ACC112 (cell line): Measurements from ENCODE around the gene CATSPERD.

Experiments
- H2AFZ ChIP-seq: fragments of 200-600 bp; sonication (generic); one replicate; pipeline ENCODE4 v1.6.0; 2017; ENCODE audit warnings: antibody characterized with exemption, low read length; ENCODE audit not compliant: unreplicated experiment
- H3K27ac ChIP-seq: fragments of 200-600 bp; sonication (generic); 2 replicates; pipeline ENCODE4 v1.5.1; 2014; ENCODE audit warnings: low read depth, mild to moderate bottlenecking, antibody characterized with exemption, low read length, moderate library complexity
- H3K27me3 ChIP-seq: fragments of 200-600 bp; sonication (generic); 2 replicates; pipeline ENCODE4 v1.6.1; 2014; ENCODE audit warnings: mild to moderate bottlenecking, antibody characterized with exemption, low read length, moderate library complexity, mixed read lengths; ENCODE audit not compliant: insufficient read depth
- H3K36me3 ChIP-seq: fragments of 200-600 bp; sonication (generic); 2 replicates; pipeline ENCODE4 v1.6.1; 2016; ENCODE audit warnings: mild to moderate bottlenecking, antibody characterized with exemption, low read length, moderate library complexity, mixed read lengths; ENCODE audit not compliant: insufficient read depth
- H3K4me1 ChIP-seq: fragments of 200-600 bp; sonication (generic); one replicate; pipeline ENCODE4 v1.6.1; 2016; ENCODE audit warnings: low read length, mixed read lengths; ENCODE audit not compliant: insufficient read depth, unreplicated experiment, control insufficient read depth
- H3K4me3 ChIP-seq: fragments of 200-600 bp; sonication (generic); 2 replicates; pipeline ENCODE4 v1.5.1; 2014; ENCODE audit warnings: mild to moderate bottlenecking, low read depth, low read length
- H3K79me2 ChIP-seq: fragments of 200-600 bp; sonication (generic); one replicate; pipeline ENCODE4 v1.6.0; 2016; ENCODE audit warnings: low read length; ENCODE audit not compliant: control insufficient read depth, unreplicated experiment, insufficient read depth

Gene CATSPERD

DNA sequence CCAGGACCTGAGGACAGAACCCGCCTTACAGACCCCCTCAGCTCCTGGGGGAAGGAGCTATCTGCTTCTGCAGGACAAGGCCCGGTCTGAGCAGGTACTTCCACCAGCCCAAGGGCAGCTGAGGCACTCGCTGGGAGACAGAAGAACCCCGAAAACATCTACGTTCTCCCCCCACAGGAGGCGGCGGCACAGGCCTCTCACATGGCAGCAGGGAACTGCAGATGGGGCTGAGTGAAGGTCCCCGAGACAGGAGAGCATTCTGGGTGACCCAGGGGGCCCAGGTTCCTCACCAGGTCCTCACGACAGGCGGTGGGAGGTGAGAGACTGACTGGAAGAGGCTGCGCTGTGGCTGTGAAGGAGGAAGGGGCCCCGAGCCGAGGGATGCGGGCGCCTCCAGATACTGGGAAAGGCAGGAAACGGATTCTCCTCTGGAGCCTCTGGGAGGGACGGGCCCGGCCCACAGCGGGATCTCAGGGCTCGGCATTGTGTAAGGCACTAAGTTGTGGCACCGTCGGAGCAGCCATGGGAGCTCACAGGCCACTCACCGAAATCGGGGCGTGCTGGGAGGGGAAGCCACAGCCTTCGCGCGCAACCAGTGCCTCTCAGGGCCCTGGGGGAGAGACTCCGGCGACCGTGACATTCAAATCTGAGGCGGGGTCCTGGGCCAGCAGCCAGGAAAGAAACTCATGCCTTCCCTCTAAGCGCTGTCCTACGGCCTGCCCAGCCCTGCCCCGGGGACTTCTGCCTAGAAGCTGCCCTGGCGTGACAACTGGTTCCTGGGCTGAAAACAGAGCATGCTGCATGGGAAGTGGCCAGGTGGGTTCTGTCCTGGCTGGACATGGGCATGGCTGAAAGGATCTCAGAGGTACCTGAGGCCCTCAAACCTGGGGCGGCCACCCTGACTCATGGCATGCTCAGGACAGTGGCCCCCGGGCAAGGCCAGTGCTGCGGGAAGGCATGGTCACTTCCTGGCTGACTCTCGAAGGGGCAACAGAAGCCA lies 16.3 kb upstream of the CATSPERD start:
- Histone ChIP-seq H3K27me3 (no peaks in the 10 kb centered on the region), H3K4me3 (no peak overlapping the region), H3K4me1 (no peaks in the 10 kb centered on the region), H3K27ac (no peak overlapping the region), H3K79me2 (no peaks in the 10 kb centered on the region), H2AFZ (no peak overlapping the region), H3K36me3 (no peaks in the 10 kb centered on the region)

DNA sequence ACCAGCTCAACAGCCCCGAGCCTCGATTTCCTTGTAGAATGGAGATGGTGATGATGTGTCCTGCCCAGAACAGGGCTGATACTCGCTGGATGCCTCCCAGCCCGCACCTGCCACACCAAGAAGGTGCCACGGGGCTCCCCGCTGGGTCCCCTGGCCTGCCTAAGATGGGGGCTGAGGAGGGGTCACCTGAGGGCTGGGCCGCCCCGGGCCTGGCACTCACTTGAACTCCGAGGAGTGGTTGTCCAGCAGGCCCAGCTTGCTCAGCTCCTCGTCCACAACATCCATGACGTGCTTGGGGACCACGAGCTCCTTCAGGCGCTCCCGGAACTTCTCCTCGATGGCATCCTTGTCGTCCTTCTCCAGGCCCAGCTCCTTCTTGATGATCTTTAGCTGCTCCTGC lies 14.9 kb upstream of the CATSPERD start:
- no peaks in the 10 kb centered on the region for H3K36me3 ChIP-seq
- no peaks in the 10 kb centered on the region for H3K27me3 ChIP-seq
- no peaks in the 10 kb centered on the region for H3K79me2 ChIP-seq
- H3K27ac ChIP-seq: no peak overlapping the region
- no peak overlapping the region for H2AFZ ChIP-seq
- no peaks in the 10 kb centered on the region for H3K4me1 ChIP-seq
- no peak overlapping the region for H3K4me3 ChIP-seq

DNA sequence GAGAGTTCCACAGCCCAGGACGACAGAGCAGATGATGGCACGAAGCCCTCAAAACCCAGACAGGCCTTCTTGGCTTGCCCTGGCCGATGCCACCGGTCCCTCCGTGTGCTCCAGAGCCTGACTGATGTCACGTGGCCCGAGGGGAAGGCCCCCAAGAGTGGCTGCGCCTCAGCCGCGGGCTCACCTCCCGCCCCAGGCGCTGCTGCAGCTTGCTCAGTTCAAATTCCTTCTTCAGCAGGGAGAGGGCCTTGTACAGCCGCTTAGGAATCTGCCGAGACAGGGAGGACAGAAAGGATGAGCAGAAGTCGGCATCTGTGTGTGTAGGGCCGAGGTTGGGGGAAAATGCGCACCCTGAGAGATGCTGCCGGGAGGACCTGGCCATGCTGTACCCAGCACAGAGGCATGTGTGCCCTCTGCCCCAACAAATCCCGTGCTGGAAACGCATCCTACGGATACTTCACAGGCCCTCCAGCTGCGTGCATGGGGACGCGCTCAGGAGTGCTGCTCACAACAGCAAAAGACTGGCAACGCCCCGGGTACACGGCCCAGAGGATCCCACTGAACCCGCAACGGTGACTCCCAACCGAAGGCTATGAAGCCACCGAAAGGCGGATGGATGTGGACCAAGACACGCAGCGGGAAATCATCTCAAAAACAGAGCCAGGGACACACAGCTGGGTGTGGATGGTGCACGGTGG lies 13.4 kb upstream of the CATSPERD start:
- Histone ChIP-seq H3K4me3 (no peak overlapping the region), H2AFZ (no peak overlapping the region), H3K79me2 (peaks cover 2% of the 10 kb centered on the region), H3K4me1 (no peaks in the 10 kb centered on the region), H3K27me3 (no peaks in the 10 kb centered on the region), H3K27ac (no peak overlapping the region), H3K36me3 (no peaks in the 10 kb centered on the region)

DNA sequence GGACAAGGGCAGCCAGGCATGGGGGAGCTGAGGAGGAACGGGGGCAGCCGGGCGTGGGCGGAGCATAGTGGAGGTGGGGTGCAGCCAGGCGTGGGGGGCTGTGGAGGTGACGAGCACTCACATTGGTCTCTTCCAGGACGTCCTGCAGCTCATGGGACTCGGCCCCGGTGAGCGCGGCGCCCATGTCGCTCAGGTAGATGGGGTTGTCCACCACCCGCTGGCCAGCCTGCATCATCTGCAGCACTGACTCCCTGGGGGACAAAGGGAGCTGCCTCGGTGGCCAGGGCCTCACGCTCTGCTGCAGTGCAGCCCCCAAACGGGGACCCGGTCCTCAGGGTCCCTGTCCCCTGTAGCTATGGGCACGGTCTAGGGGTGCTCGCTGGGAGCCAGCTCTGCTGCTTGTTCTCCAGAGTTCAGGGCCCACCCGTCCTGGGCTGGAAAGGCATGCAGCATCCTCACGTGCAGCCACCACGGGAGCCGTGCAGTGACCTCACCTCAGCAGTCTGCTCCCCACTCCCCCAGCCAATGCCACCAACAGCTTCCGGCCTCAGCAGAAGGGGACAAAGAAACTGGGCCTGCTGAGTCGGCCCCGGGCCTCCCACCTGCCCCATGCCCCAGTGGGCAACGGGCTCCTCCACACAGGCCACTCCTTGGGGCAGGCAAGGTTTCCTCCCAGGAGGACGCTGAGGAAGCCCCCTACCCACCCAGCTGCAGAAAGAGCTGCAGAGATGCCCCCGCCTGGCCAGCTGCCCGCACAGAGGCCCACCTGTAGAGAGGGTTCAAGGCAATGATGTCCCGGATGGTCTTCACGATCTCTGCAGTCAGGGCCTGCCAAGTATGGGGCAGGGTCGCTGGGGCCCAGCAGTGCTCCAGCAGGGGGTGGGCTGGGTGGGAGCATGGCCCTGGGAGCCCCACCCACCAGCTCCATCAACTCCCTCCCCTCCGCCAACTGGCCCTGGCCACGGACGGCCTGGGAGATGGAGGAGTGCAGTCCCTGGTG lies 12.6 kb upstream of the CATSPERD start:
- H2AFZ ChIP-seq: no peak overlapping the region
- H3K4me3 ChIP-seq: no peak overlapping the region
- peaks cover 2% of the 10 kb centered on the region for H3K79me2 ChIP-seq
- no peaks in the 10 kb centered on the region for H3K36me3 ChIP-seq
- no peak overlapping the region for H3K27ac ChIP-seq
- no peaks in the 10 kb centered on the region for H3K27me3 ChIP-seq
- no peaks in the 10 kb centered on the region for H3K4me1 ChIP-seq

- H3K79me2 ChIP-seq: peaks cover 19% of the 10 kb centered on the region
- no peaks in the 10 kb centered on the region; the same call in 1 of the 2 replicates for H3K36me3 ChIP-seq
- H3K4me1 ChIP-seq: no peaks in the 10 kb centered on the region
- no peaks in the 10 kb centered on the region for H3K27me3 ChIP-seq
- H2AFZ ChIP-seq: no peak overlapping the region
- no peak overlapping the region for H3K27ac ChIP-seq
- H3K4me3 ChIP-seq: no peak overlapping the region
Observed at GRCh38 chr19:5711025-5711424, 9.4 kb upstream of the CATSPERD start.

GRCh38 chr19:5711713-5712161 lies 8.7 kb upstream of the CATSPERD start:
- Histone ChIP-seq H3K4me3 (no peak overlapping the region), H3K27me3 (no peaks in the 10 kb centered on the region), H2AFZ (no peak overlapping the region), H3K36me3 (no peaks in the 10 kb centered on the region; the same call in 1 of the 2 replicates), H3K27ac (no peak overlapping the region), H3K79me2 (peaks cover 25% of the 10 kb centered on the region), H3K4me1 (no peaks in the 10 kb centered on the region)

GRCh38 chr19:5713228-5713627 lies 7.2 kb upstream of the CATSPERD start:
- Histone ChIP-seq H3K79me2 (peaks cover 39% of the 10 kb centered on the region), H3K27me3 (no peaks in the 10 kb centered on the region), H3K36me3 (no peaks in the 10 kb centered on the region; the same call in 1 of the 2 replicates), H3K4me3 (no peak overlapping the region), H2AFZ (no peak overlapping the region), H3K27ac (no peak overlapping the region), H3K4me1 (peaks cover 10% of the 10 kb centered on the region)

DNA sequence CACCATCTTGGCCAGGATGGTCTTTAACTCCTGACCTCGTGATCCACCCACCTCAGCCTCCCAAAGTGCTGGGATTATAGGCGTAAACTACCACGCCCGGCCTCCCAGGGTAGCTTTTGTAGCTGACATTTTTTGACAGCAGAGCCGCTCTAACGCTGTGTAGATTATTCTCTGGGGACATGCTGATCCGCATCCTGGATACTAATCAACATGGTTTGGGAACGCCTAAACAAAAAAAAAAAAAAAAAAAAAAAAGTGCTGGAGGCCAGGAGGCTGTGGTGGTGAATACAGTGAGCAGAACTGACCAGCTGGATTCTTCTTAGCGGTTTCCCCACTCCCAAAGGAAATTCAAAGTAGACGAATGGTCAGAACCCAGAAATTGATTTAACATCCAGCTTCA lies 5.6 kb upstream of the CATSPERD start:
- H3K79me2 ChIP-seq: peaks cover 55% of the 10 kb centered on the region
- no peaks in the 10 kb centered on the region for H3K27me3 ChIP-seq
- no peaks in the 10 kb centered on the region; the same call in 1 of the 2 replicates for H3K36me3 ChIP-seq
- H3K4me3 ChIP-seq: no peak overlapping the region
- peaks cover 10% of the 10 kb centered on the region for H3K4me1 ChIP-seq
- no peak overlapping the region for H3K27ac ChIP-seq
- no peak overlapping the region for H2AFZ ChIP-seq

DNA sequence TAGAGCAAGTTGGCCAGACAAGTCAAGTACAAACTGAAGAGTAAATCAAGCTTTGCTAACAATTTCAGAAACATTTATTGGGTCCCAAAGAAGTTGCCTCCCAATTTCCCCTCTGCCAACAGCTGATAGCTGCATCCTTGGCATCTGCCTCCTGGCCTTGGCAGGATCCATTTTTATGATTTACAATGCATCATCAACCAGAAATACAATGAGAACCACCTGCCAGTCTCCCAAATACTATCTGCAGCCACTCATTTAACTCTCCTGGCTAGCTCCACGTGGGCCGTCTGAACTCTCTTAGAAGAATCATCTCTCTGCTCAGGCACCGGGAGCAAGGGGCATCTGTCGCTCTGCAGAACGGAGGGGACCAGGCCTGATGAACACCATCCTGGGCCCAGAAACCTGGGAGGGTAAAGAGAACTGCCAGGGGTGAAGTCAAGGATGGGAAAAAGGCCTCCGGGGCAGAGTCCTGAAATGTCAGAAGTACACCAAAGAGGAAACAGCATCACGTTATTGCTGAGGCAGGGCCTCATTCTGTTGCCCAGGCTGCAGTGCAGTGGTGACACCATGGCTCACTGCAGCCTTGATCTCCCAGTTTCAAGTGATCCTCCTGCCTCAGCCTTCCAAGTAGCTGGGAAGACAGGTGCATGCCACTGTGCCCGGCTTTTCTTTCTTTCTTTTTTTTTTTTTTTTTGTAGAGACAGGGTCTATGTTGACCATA lies 3.1 kb upstream of the CATSPERD start:
- Histone ChIP-seq H3K4me3 (peak overlapping the region; percentile 91; the same call in 1 of the 2 replicates), H2AFZ (no peak overlapping the region), H3K27ac (peak overlapping the region; percentile 91; the same call in 1 of the 2 replicates), H3K27me3 (no peaks in the 10 kb centered on the region), H3K79me2 (peaks cover 53% of the 10 kb centered on the region), H3K4me1 (peaks cover 10% of the 10 kb centered on the region), H3K36me3 (no peaks in the 10 kb centered on the region; the same call in 1 of the 2 replicates)
